IPS-18c (cell line): ENCODE results near the gene FASN.

Source experiments
- H3K4me3 ChIP-seq: 2 replicates; pipeline ENCODE4 v1.7.0; 2013; ENCODE audit warnings: low read depth, mild to moderate bottlenecking, low read length, moderate library complexity; ENCODE audit not compliant: insufficient read depth
- H3K9me3 ChIP-seq: one replicate; pipeline ENCODE4 v1.6.1; 2013; ENCODE audit warnings: mild to moderate bottlenecking, low read length, moderate library complexity; ENCODE audit not compliant: control insufficient read depth, insufficient read depth

Gene FASN

DNA sequence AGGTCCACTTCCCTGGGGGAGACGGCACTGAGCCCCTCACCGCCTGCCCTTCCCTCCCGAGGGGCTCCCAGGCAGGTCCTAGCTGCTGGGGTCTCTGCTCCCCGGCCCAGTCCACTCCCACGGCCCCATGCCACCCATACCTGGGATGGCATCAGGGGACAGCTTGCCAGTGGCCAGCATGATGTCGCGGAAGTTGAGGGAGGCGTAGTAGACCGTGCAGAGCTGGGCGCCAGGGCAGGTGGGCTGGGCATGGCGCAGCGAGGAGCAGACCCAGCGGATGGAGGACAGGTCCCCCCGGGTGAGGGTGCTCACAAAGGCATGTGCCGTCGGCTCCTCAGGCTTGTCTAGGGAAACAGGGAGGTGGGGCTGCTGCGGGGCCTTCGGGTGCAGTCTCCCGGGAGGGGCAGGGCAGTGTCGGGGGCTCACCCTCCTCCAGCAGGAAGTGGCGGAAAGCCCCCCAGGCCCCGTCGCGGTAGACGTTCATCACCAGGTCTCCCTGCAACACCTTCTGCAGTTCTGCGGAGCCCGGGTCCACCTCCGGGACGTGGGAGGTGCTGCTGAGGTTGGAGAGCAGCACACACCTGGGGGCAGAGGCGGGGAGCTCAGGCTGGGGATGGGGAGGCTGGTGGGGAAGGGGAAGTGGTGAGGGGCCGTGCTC is 13.5 kb downstream of the FASN start:
- no peaks in the 10 kb centered on the region for H3K9me3 ChIP-seq
- H3K4me3 ChIP-seq, result no peak overlapping the region

DNA sequence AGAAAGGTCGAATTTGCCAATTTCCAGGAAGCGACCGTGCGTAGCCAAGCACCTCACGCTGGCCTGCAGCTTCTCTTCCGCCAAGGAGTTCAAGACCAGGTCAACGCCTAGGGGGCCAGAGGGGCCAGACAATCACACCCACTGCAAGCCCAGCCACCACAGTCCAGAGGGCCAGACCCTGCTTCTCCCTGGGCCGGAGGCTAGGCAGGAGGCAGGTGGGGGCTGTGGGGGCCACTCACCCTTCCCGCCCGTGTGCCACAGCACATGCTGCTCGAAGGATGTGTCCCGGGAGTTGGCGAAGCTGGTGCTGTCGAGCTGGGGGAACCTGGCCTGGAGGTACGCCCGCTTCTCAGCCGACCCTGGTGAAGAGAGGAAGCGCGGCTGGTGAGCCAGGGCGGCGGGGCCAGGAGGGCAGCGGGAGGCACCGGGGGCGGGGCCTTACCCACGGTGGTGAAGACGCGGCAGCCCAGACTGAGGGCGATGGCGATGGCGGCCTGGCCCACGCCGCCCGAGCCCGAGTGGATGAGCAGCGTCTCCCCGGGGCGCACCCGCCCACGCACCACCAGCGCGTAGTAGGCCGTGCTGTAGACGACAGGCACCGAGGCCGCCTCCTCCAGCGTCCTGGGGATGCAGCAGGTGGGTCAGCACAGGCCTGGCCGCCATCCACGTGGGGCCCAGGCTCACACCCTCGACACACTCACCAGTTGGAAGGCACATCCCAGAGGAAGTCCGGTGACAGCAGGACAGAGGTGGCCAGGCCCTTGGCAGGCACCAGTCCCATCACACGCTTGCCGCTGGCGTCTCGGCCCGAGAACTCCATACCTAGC is 14.3 kb downstream of the FASN start:
- Histone ChIP-seq H3K9me3 (no peaks in the 10 kb centered on the region), H3K4me3 (no peak overlapping the region)

DNA sequence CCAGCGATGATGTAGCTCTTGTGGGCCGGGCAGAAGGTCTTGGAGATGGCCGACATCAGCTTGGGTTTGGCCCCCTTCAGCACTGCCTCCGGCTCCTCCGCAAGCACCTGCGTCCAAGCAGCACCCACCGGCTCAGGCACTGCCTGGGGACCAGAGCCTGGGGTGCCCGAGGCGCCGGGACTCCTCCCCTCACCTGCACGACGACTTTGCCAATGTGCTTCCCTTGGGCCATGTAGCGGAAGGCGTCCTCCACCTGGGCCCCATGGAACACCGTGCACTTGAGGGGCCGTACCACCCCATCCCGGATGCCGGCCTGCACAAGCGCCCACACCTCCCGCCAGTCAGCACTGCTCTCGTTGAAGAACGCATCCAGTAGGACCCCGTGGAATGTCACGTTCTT is 15.0 kb downstream of the FASN start:
- no peaks in the 10 kb centered on the region for H3K9me3 ChIP-seq
- no peak overlapping the region for H3K4me3 ChIP-seq

DNA sequence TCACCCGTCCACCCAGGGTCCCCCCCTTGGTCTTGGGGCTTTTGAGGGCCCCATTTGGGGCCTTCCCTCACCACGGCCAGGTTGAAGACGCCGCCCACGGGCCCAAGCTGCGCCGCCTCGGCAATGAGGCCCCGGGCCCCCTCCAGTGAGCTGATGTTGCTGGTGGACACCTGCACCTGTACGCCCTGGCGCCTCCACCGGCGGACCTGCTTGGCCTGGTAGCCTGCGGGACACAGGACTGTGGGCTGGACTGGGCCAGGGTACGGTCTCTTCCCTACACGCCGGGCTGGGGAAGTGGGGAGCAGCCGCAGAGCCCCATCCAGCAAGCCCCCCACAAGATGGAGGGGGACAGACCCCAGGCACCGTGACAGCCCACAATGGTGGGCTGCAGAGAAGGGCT is 15.6 kb downstream of the FASN start:
- H3K9me3 ChIP-seq, result no peaks in the 10 kb centered on the region
- no peak overlapping the region; the same call in 1 of the 2 replicates for H3K4me3 ChIP-seq

DNA sequence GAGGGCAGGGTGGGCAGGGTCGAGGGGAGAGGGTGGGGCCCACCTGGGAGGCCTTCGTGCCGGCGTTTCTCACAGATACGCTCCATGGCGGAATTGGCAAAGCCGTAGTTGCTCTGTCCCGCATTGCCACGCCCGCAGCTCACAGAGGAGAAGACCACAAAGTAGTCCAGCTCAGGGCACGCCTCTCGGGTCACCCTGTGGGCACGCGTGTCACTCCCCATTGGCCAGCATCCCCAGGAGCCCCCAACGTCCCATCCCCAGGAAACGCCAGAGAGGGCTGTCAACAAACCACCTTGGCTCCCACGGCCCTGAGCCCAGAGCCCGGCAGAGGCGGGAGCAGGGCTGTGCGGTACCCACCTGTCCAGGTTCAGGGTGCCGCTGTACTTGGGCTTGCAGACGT is 16.1 kb downstream of the FASN start:
- Histone ChIP-seq H3K9me3 (no peaks in the 10 kb centered on the region), H3K4me3 (no peak overlapping the region)

DNA sequence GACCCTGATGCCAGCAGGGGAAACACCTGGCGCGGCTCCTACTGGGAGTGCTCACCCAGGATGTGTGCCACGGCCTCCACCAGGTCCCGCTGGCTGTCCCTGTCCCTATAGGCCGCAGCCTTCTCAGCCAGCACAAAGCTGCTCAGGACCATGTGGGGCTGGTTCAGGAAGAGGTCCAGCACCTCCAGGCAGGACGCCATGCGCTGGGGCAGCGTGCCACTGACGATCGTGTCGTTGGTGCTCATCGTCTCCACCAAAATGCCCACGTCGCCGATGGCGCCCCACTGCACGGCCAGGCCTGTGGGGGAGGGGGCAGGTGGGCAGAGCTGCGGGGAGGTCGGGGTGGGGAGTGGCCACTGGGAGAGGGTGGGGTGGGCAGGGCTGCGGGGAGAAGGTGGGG is 16.5 kb downstream of the FASN start:
- H3K4me3 ChIP-seq, result no peak overlapping the region
- no peaks in the 10 kb centered on the region for H3K9me3 ChIP-seq

DNA sequence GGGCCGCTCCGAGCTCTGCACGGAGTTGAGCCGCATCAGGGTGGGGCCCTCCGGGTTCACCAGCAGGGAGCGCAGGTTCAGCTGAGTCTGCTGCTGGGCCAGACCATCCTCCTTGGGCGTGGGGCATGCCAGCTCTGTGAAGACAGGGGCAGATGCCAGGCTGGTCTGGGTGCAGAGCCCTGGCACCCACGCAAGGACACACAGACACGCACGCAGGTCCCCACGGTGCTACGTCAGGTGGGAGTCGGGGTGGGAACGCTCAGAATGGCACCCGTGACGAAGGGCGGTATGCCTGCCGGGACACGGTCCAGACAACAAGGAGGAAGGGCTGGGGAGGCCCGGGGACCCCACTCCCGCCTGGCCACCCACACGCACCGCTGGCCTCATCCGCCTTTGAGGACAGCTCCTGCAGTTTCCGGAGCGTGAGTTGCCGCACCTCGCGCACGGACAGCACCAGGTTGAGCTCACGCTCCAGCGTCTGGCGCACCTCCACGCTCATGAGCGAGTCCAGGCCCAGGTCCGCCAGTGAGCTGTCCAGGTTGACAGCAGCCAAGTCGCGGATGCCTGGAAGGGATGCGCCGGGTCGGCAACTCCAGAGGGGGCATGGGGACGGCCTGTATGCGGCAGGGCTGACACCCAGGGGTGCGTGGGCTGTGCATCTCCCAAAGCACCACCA is 17.1 kb downstream of the FASN start:
- H3K9me3 ChIP-seq, result no peaks in the 10 kb centered on the region
- no peak overlapping the region for H3K4me3 ChIP-seq

DNA sequence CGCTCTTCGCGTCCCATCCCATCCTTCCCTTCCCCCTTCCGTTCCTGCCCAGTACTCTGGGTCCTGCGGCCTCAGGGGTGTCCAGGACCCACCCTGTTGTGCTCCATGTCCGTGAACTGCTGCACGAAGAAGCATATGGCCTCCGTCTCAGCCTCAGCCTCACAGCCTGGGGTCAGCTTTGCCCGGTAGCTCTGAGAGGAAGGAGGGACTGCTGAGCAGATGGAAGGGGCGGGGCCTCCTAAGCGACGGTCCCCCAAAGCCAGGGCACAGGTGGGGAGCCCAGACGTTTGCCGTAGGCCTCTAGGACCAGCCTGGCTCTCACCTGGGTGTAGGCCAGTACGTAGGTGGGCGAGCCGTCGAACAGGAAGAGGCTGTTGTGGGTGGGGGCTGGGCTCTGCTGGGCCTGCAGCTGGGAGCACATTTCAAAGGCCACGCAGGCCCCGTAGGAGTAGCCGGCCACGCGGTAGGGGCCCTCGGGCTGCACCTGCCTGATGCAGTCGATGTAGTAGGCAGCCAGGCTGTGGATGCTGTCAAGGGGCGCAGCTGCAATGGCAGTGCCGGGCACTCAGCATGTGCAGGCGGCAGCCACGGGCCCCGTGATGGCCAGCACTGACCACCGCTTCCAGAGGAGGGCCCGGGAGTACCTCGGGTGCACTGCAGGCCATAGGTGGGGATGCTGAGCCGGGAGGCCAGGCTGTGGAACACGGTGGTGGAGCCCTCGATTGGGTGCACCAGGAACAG is 17.8 kb downstream of the FASN start:
- Histone ChIP-seq H3K9me3 (no peaks in the 10 kb centered on the region), H3K4me3 (no peak overlapping the region)

DNA sequence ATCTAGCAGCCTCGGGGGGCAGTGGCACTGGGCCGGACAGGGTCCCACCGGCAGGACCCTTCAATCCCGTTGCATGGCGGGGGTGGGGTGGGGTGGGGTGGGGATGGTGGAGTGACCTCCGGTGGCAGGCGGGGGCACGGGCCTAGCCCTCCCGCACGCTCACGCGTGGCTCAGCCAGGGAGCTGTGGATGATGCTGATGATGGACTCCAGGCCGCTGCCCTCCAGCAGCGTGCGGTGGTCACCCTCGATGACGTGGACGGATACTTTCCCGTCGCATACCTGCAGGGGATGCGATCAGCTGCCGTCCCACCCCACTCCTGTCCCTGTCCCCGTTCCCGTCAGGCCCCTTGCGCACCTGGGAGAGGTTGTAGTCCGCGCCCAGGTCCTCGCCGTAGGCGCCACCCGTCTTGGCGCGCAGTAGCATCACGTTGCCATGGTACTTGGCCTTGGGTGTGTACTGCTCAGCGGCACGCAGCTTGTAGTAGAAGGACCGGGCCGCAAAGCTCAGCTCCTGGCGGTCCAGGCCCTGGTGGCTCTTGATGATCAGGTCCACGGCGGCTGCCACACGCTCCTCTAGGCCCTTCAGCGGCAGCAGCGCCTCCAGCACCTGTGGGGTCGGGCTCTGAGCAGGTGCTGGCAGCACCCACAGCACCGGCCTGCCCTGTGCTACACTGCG is 18.9 kb downstream of the FASN start:
- Histone ChIP-seq H3K9me3 (no peaks in the 10 kb centered on the region), H3K4me3 (no peak overlapping the region)

DNA sequence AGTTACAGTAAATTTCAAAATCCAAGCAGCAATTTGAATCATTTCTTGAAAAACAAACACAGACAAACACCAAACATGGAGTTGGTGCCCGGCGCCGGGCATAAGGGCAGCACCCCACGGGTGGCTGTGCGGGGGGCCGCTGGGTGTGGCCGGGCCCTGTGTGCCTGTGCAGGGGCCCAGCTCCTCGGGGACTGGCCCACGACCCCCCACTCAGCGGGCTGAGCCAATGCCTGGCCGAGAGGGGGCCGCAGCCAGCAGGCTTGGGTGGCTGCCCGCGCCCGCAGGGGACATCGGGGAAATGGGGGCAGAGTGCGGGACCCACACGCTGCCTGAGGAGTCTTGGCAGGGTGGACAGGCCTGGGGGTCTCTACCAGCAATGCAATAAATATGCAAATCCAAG is 19.6 kb downstream of the FASN start:
- Histone ChIP-seq H3K9me3 (no peaks in the 10 kb centered on the region), H3K4me3 (no peak overlapping the region)

DNA sequence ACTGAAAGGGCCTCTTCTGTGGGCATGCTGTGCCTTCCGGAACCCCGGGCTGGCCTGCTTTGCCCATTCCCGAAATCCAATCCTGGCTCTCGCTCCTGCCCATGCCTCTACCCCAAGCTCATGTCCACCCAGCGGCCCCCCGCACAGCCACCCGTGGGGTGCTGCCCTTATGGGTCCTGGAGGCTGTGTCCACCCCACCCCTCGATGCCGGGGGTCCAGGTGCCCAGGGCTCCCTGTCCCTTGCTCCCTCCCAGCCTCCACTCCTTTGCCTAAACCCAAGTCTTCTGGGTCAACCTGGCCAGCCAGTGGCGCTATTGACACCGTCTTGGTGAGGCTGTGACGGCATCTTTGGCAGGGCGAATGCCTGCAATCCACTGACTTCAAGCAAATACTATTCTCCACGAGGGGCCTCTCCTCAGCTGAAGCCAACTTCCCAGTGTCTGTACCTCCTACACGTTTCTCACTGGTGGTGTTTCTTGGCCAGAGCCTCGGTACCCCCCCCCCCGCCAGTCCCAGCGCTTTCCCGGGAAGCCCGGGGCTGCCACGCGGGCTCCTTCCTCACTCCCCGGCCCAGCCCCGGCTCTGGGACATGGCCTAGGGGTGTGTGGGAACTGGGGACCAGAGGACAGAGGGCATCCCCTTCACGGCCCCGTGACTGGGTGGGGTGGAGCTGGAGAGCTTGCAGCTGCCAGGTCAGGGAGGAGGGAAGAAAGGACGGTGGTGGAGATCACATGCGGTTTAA is 20.2 kb downstream of the FASN start:
- Histone ChIP-seq H3K9me3 (no peaks in the 10 kb centered on the region), H3K4me3 (no peak overlapping the region)

DNA sequence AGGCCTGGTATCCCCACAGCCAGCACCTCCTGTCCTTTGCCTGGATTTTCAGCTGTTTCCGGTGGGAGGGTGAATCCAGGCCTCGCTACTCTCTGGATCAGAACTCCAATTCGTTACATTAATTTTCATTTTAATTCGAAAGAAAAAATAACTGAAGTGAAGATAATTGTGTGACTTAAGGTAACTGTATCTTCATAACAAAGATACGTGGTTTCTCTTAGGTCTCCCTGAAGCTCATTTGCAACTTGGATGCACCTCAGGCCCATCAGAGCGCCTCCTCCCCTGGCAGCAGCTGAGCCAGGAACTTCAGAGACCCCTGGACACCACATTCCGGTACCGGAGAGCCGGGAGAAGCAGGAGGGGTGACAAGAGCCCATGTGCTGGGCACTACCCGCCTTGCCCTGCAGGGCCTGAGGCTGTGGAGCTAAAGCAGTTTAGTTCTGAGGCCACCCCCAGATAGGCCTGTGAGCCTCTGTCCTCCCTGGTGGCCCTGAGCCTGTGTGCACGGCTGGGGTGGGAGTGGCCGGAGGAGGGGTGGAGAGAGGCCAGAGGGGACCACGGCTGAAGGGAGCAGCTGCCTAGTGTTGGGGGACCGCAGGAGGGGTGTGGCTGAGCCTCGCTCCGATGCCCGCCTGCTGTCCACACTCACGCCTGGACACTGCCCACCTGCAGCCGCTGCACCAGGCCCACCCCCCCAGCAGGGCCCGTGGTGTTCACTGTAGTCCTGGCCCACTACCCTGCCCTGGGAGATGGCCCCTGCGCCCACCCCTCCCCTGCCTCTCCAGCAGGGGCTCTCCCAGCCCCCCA is 21.0 kb downstream of the FASN start:
- Histone ChIP-seq H3K4me3 (no peak overlapping the region), H3K9me3 (no peaks in the 10 kb centered on the region)

DNA sequence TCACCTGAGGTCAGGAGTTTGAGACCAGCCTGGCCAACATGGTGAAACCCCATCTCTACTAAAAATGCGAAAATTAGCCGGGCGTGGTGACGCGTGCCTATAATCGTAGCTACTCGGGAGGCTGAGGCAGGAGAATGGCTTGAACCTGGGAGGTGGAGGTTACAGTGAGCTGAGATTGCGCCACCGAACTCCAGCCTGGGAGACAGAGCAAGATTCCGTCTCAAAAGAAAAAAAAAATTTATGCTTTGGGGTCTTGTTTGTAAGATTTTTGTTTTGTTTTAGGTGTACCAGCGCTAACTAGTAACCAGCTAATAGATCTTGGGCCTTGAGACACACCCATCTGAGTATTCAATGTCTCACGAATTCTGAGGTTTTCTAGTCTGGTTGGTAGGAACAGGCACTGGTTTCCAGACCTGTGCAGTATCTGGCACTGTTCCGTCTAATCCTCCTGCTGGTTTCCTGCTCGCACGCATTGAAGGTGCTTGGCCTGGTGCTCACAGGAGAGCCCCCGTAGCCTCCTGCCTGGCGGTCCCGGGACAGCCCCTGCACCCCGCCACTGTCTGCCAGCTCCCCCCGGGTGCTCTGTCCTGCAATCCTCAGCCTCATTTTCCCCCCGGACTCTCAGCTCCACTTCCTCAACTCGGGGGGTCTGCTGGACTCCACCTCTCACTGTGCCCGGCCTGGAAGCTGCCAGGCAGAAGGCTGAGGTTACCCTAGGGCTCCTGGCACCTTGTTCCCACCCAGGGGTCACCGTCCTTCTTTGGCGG is 21.8 kb downstream of the FASN start:
- no peak overlapping the region for H3K4me3 ChIP-seq
- H3K9me3 ChIP-seq, result no peaks in the 10 kb centered on the region

DNA sequence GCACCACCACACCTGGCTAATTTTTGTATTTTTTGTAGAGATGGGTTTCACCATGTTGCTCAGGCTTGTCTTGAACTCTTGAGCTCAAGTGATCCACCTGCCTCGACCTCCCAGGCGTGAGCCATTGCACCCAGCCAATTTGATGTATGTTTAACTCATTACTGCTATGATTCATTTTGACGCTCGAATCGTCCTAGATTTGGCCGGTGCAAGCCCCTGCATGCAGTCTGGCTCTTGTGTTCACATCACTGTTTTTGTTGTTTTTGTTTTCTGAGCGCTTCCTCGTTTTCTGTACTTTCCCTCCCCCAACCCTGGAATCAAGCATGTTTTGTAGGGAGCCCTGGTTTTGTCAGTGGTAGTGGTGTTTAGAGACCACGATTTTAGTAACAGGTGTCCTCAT is 24.6 kb downstream of the FASN start:
- Histone ChIP-seq H3K9me3 (no peaks in the 10 kb centered on the region), H3K4me3 (no peak overlapping the region)

DNA sequence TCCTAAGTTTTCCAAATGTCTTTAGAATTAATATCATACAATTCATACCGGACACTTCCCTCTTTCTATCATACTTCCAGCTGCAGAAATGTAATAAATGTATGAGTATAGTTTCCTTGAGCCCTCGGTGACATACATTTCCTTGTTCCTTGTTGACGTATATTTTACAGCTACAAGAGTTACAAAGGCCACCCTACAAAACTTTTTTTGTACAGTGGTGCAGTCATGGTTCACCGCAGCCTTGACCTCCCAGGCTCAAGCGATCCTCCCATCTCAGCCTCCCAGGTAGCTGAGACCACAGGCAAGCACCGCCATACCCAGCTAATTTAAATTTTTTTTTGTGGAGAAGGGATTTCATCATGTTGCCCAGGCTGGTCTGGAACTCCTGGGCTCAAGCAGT is 25.2 kb downstream of the FASN start:
- Histone ChIP-seq H3K4me3 (no peak overlapping the region), H3K9me3 (no peaks in the 10 kb centered on the region)
